RWPE2 (cell line): ENCODE results near the gene CCDC24.

Source experiments
- ATAC-seq: fragments of 200-7000 bp; cut with Tn5 transposase; 3 replicates; pipeline ENCODE4 v1.9.1; 2021; ENCODE audit warnings: low read depth
- DNase-seq: peaks from one replicate; pipeline ENCODE4 v3.0.0-alpha.2; 2020; ENCODE audit warnings: low spot score
- H3K27ac ChIP-seq: fragments of 450-650 bp; 2 replicates; pipeline ENCODE4 v1.5.1; 2017; ENCODE audit warnings: mild to moderate bottlenecking; ENCODE audit not compliant: poor library complexity, severe bottlenecking
- H3K27me3 ChIP-seq: fragments of 250-450 bp; sonication (Bioruptor Pico); 2 replicates; pipeline ENCODE4 v1.5.1; 2021; ENCODE audit warnings: mild to moderate bottlenecking, moderate library complexity; ENCODE audit not compliant: insufficient read depth, poor library complexity, severe bottlenecking
- H3K36me3 ChIP-seq: fragments of 250-450 bp; sonication (Bioruptor Pico); 2 replicates; pipeline ENCODE4 v1.5.1; 2020; ENCODE audit warnings: low read depth, mild to moderate bottlenecking, moderate library complexity
- H3K4me1 ChIP-seq: fragments of 250-450 bp; sonication (Bioruptor Pico); 2 replicates; pipeline ENCODE4 v1.5.1; 2021; ENCODE audit warnings: mild to moderate bottlenecking, moderate library complexity; ENCODE audit not compliant: insufficient read depth, poor library complexity, severe bottlenecking
- H3K4me3 ChIP-seq: fragments of 250-450 bp; sonication (Bioruptor Pico); 2 replicates; pipeline ENCODE4 v1.5.1; 2021; ENCODE audit warnings: mild to moderate bottlenecking, moderate library complexity; ENCODE audit not compliant: severe bottlenecking
- H3K9me3 ChIP-seq: fragments of 250-450 bp; sonication (Bioruptor Pico); 2 replicates; pipeline ENCODE4 v1.5.1; 2021; ENCODE audit warnings: mild to moderate bottlenecking, moderate library complexity; ENCODE audit not compliant: severe bottlenecking
- TF ChIP-seq, protein P1 (sequence below): fragments of 450-650 bp; IDR thresholded peaks from one replicate; pipeline ENCODE4 v1.5.1; 2017; ENCODE audit warnings: mild to moderate bottlenecking, moderate library complexity; ENCODE audit not compliant: poor library complexity, severe bottlenecking

Gene CCDC24

DNA sequence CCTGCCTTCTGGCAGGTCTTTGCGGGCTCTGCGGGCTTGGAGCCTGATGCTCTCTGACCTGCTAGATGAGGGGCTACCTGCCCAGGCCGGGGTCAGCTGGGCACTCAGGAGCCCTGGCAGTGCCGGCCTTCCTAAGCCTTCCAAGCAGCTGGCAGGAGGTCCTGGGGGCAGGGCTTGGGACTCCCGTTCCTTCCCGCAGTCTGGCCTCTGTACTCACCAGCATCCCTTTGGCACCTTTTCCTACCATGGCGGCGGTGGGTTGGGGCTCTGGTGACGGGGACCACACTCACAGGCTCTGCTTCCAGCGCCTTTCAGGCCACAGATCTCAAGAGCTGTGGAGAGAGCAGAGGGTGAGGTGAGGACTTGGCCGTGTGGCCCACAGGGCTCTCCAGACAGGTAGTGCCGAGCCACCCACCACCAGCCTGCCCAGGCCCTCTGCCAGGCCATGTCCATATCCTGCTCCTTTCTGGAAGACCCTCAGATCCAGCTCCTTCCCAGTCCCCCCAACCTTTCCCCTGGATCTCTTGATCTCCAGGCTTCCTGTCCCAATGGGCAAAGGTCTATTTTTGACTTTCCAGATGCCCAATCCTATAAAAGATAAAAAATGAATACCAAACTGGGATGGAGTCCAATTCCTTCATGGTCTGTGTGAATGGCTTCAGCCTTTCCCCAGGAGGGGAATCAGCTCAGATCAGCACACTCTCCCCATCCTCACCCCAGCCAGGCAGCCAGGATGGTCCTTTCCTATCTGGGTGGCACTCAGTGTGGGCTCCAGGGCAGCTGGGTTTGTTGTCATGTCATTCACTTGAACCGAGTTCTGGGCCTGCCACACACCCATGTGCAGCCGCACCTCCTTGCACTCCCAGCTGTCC is 32.9 kb downstream of the CCDC24 start:
- Histone ChIP-seq H3K27me3 (no peaks in the 10 kb centered on the region), H3K36me3 (peaks cover 18% of the 10 kb centered on the region), H3K4me1 (peaks cover 24% of the 10 kb centered on the region), H3K4me3 (no peak overlapping the region), H3K27ac (no peak overlapping the region), H3K9me3 (no peaks in the 10 kb centered on the region)
- DNase-seq (no peak), ATAC-seq (no peak)
- TF ChIP-seq, protein P1, sequence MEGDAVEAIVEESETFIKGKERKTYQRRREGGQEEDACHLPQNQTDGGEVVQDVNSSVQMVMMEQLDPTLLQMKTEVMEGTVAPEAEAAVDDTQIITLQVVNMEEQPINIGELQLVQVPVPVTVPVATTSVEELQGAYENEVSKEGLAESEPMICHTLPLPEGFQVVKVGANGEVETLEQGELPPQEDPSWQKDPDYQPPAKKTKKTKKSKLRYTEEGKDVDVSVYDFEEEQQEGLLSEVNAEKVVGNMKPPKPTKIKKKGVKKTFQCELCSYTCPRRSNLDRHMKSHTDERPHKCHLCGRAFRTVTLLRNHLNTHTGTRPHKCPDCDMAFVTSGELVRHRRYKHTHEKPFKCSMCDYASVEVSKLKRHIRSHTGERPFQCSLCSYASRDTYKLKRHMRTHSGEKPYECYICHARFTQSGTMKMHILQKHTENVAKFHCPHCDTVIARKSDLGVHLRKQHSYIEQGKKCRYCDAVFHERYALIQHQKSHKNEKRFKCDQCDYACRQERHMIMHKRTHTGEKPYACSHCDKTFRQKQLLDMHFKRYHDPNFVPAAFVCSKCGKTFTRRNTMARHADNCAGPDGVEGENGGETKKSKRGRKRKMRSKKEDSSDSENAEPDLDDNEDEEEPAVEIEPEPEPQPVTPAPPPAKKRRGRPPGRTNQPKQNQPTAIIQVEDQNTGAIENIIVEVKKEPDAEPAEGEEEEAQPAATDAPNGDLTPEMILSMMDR = no peak

DNA sequence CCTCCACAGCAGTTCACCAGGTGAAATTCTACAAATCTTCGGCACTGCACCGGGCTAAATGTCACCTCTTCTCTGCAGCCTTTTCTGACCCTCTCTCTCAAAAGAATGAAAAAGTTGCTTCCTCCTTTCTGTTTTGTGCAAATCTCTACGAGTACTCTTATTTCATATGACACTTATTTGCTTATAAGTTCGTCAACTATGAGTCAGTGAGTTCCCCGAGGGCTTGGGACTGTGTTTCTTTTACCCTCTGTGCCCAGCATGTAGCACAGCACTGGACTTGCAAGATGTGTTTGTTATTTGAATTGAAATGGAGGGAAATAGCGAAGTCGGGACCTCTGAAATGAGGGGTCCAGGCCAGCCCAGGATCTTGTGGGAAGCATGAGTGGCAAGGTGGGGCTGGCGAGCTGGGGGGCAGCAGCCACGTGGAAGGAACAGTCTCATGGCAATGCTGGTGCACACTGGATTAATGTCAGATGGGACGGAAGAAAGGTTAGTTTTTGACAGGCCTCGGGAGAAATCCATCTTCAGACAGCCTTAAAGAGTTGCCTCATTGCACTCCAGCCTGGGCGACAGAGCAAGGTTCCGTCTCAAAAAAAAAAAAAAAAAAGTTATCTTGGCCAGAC is 33.6 kb downstream of the CCDC24 start:
- peak; percentile 43; the same call in 2 of the 3 replicates for ATAC-seq
- Histone ChIP-seq H3K27ac (no peak overlapping the region), H3K27me3 (no peaks in the 10 kb centered on the region), H3K9me3 (no peaks in the 10 kb centered on the region), H3K4me3 (no peak overlapping the region), H3K4me1 (peaks cover 27% of the 10 kb centered on the region), H3K36me3 (peaks cover 18% of the 10 kb centered on the region)
- no peak for DNase-seq
- TF ChIP-seq, protein P1 = no peak

DNA sequence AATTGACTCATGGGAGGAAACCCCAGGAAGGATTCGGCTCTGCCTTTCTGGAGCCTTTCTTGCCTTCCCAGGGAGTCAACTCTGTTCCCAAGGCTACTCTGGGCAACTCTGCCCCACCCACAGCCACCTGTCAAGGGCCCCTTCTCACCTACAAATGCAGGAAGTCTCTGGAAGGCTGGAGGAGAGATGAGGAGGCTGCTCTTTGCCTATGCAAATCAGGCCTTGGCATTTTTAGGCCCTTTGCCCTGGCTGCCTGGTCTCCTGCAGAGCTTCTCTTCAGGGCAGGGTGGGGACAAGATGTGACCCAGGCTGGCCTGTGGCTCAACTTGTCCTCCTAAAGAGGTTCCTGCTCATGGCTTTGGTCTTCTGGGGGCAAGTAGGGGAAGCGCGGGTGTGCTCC is 34.4 kb downstream of the CCDC24 start:
- no peak for DNase-seq
- TF ChIP-seq, protein P1 = no peak
- no peak overlapping the region for H3K27ac ChIP-seq
- no peaks in the 10 kb centered on the region for H3K9me3 ChIP-seq
- no peaks in the 10 kb centered on the region for H3K27me3 ChIP-seq
- H3K4me1 ChIP-seq = peaks cover 27% of the 10 kb centered on the region
- no peak overlapping the region for H3K4me3 ChIP-seq
- no peak for ATAC-seq
- peaks cover 18% of the 10 kb centered on the region for H3K36me3 ChIP-seq

DNA sequence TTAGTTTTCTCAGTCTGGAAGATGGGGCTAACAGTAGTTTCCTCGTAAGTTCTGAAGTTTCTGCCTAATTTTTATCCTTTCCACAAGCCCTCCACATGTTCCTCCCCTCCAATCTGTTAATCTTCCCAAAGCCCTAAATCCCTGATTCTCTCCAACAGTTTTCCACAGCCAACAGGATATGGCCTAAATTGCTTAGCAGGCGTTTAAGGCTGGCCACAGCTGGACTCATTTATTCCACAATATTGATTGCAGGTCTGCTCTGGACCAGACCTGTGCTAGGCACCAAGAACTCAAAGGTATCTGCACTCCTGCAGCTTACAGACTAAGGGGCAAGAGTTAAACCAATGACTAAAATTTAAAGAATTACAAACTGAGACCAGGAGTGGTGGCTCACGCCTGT is 35.9 kb downstream of the CCDC24 start:
- TF ChIP-seq, protein P1 = no peak
- no peak for ATAC-seq
- Histone ChIP-seq H3K27ac (no peak overlapping the region), H3K36me3 (peaks cover 18% of the 10 kb centered on the region), H3K27me3 (no peaks in the 10 kb centered on the region), H3K4me3 (no peak overlapping the region), H3K9me3 (no peaks in the 10 kb centered on the region), H3K4me1 (peaks cover 35% of the 10 kb centered on the region)
- DNase-seq = no peak
